ENCODE results near the gene ANKRD13A. TPM values are rescaled to one million over a fixed set of nuclear protein-coding genes. Genes with fewer than 3 reads are reported as not detected.

The ANKRD13A gene
- total RNA-seq, 1 experiment from 2014 or later, result 118 TPM

DNA sequence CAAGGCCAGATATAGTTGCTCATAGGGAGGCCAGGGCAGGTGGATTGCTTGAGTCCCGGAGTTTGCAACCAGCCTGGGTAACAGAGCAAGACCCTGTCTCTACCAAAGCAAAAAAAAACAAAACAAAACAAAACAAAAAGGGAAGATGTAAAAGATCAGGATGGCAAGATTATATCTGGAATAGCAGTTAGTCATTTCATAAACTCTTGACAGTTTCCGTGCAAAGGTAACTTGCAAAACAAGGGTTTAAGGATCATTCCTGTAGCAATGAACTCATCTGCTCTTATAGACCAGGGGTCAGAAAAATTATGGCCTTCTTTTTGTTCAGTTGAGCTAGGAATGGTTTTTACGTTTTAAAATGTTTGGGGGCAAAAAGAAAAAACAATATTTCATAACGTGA is 32.7 kb upstream of the ANKRD13A start:
- POLR2A ChIA-PET (ENCODE audit: unreplicated experiment), result no interaction called here
- intact Hi-C loops (cut with micrococcal nuclease), result no loop called here
- DNase-seq, result no peak

GRCh38 chr12:109967383-109968031 is 31.7 kb upstream of the ANKRD13A start:
- intact Hi-C loops (cut with micrococcal nuclease), result no loop called here
- POLR2A ChIA-PET (ENCODE audit: unreplicated experiment), result interaction anchor here (0.7 kb wide), 2 partner anchors 12 to 57 kb away, joined by 3 to 5 read pairs; no protein-coding TSS in a partner anchor
- no TSS peak for BruUV-seq (replicated peaks)

More for the DNA sequence above, 32.7 kb upstream of the ANKRD13A start:
- H3K4me2 ChIP-seq (ENCODE audit: low read length), result no peak overlapping the region
- H3K79me2 ChIP-seq (ENCODE audit: low read length), result no peaks in the 10 kb centered on the region
- H3F3A ChIP-seq (ENCODE audit: low read length, unreplicated experiment), result no peaks in the 10 kb centered on the region
- H3K4me3 ChIP-seq (ENCODE audit: low read length), result no peak overlapping the region
- H2AFZ ChIP-seq (ENCODE audit: low read length), result no peak overlapping the region
- H3K9me3 ChIP-seq (ENCODE audit: low read length), result no peaks in the 10 kb centered on the region
- H3K4me1 ChIP-seq (ENCODE audit: insufficient read depth, low read length), result peaks cover 12% of the 10 kb centered on the region
- TF ChIP-seq EZH2phosphoT487 (IDR thresholded peaks at IDR 0.05; ENCODE audit: borderline replicate concordance, low read length), result no peak
- no peak for TF ChIP-seq EZH2 (IDR thresholded peaks at IDR 0.05; ENCODE audit: low read length, unreplicated experiment)
- TF ChIP-seq, protein P1, sequence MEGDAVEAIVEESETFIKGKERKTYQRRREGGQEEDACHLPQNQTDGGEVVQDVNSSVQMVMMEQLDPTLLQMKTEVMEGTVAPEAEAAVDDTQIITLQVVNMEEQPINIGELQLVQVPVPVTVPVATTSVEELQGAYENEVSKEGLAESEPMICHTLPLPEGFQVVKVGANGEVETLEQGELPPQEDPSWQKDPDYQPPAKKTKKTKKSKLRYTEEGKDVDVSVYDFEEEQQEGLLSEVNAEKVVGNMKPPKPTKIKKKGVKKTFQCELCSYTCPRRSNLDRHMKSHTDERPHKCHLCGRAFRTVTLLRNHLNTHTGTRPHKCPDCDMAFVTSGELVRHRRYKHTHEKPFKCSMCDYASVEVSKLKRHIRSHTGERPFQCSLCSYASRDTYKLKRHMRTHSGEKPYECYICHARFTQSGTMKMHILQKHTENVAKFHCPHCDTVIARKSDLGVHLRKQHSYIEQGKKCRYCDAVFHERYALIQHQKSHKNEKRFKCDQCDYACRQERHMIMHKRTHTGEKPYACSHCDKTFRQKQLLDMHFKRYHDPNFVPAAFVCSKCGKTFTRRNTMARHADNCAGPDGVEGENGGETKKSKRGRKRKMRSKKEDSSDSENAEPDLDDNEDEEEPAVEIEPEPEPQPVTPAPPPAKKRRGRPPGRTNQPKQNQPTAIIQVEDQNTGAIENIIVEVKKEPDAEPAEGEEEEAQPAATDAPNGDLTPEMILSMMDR (conservative IDR thresholded peaks at IDR 0.05; ENCODE audit: low read depth, low read length), result no peak
- no peaks in the 10 kb centered on the region for H3K27me3 ChIP-seq (ENCODE audit: low read length)
- ATAC-seq, result no peak
- peaks cover 13% of the 10 kb centered on the region; the same call in 1 of the 2 replicates for H3K36me3 ChIP-seq (ENCODE audit: low read depth, low read length)
- no peaks in the 10 kb centered on the region for H4K20me1 ChIP-seq (ENCODE audit: low read length)
- no peaks in the 10 kb centered on the region for H3K9me2 ChIP-seq (replicated peaks; ENCODE audit: low read length)
- no peak overlapping the region for H3K9ac ChIP-seq (ENCODE audit: low read length)
- no peak overlapping the region for H3K27ac ChIP-seq (ENCODE audit: low read length)
- CTCF ChIA-PET, result no interaction called here
- BruUV-seq (replicated peaks), result no TSS peak

More at GRCh38 chr12:109967383-109968031, 31.7 kb upstream of the ANKRD13A start:
- H3K9me3 ChIP-seq (ENCODE audit: low read length), result no peaks in the 10 kb centered on the region
- H3K27me3 ChIP-seq (ENCODE audit: low read length), result no peaks in the 10 kb centered on the region
- DNase-seq, result peak; percentile 15
- no peak overlapping the region for H3K9ac ChIP-seq (ENCODE audit: low read length)
- CTCF ChIA-PET, result no interaction called here
- no peak overlapping the region for H3K4me2 ChIP-seq (ENCODE audit: low read length)
- peaks cover 13% of the 10 kb centered on the region; the same call in 1 of the 2 replicates for H3K36me3 ChIP-seq (ENCODE audit: low read depth, low read length)
- peaks cover 5% of the 10 kb centered on the region; the same call in 1 of the 2 replicates for H3K4me1 ChIP-seq (ENCODE audit: insufficient read depth, low read length)
- no peaks in the 10 kb centered on the region for H4K20me1 ChIP-seq (ENCODE audit: low read length)
- no peaks in the 10 kb centered on the region for H3F3A ChIP-seq (ENCODE audit: low read length, unreplicated experiment)
- no peak for ATAC-seq
- H3K4me3 ChIP-seq (ENCODE audit: low read length), result no peak overlapping the region
- H3K27ac ChIP-seq (ENCODE audit: low read length), result no peak overlapping the region
- no peak overlapping the region for H2AFZ ChIP-seq (ENCODE audit: low read length)
- TF ChIP-seq EZH2 (IDR thresholded peaks at IDR 0.05; ENCODE audit: low read length, unreplicated experiment) (no peak), EZH2phosphoT487 (IDR thresholded peaks at IDR 0.05; ENCODE audit: borderline replicate concordance, low read length) (no peak)
- TF ChIP-seq, protein P1 (conservative IDR thresholded peaks at IDR 0.05; ENCODE audit: low read depth, low read length), result no peak
- no peaks in the 10 kb centered on the region for H3K9me2 ChIP-seq (replicated peaks; ENCODE audit: low read length)
- no peaks in the 10 kb centered on the region for H3K79me2 ChIP-seq (ENCODE audit: low read length)
